GM18867 (cell line): ENCODE results near the gene ADAM12.

Experiments used
- ATAC-seq: cut with Tn5 transposase; IDR thresholded peaks from one replicate; pipeline ENCODE4 v1.9.1; 2021; ENCODE audit warnings: mild to moderate bottlenecking, moderate library complexity; ENCODE audit not compliant: unreplicated experiment

ADAM12 gene

GRCh38 chr10:126155528-126155927 lies 232.7 kb downstream of the ADAM12 start:
- ATAC-seq = no peak

- no peak for ATAC-seq
Observed at GRCh38 chr10:126153711-126154628, 234.3 kb downstream of the ADAM12 start.

- ATAC-seq = no peak
Observed at GRCh38 chr10:126147866-126148587, 240.2 kb downstream of the ADAM12 start.

GRCh38 chr10:126146771-126147170 lies 241.5 kb downstream of the ADAM12 start:
- ATAC-seq = no peak

- no peak for ATAC-seq
Observed at GRCh38 chr10:126143117-126143516, 245.2 kb downstream of the ADAM12 start.

GRCh38 chr10:126140746-126141273 lies 247.5 kb downstream of the ADAM12 start:
- ATAC-seq = no peak

GRCh38 chr10:126137562-126138221 lies 250.6 kb downstream of the ADAM12 start:
- no peak for ATAC-seq

- no peak for ATAC-seq
Observed at GRCh38 chr10:126135941-126136595, 252.2 kb downstream of the ADAM12 start.

GRCh38 chr10:126135177-126135576 lies 253.1 kb downstream of the ADAM12 start:
- ATAC-seq = no peak

GRCh38 chr10:126133906-126134656 lies 254.2 kb downstream of the ADAM12 start:
- ATAC-seq = no peak

- ATAC-seq = no peak
Observed at GRCh38 chr10:126133082-126133620, 255.1 kb downstream of the ADAM12 start.

GRCh38 chr10:126131341-126131740 lies 256.9 kb downstream of the ADAM12 start:
- no peak for ATAC-seq

- ATAC-seq = no peak
Observed at GRCh38 chr10:126130271-126130710, 258.0 kb downstream of the ADAM12 start.

GRCh38 chr10:126129026-126129425 lies 259.3 kb downstream of the ADAM12 start:
- no peak for ATAC-seq

- ATAC-seq = no peak
Observed at GRCh38 chr10:126128581-126128980, 259.7 kb downstream of the ADAM12 start.

GRCh38 chr10:126127481-126128029 lies 260.7 kb downstream of the ADAM12 start:
- ATAC-seq = no peak

- ATAC-seq = no peak
Observed at GRCh38 chr10:126126866-126127265, 261.4 kb downstream of the ADAM12 start.

GRCh38 chr10:126126023-126126422 lies 262.3 kb downstream of the ADAM12 start:
- ATAC-seq = no peak

GRCh38 chr10:126124668-126125349 lies 263.5 kb downstream of the ADAM12 start:
- no peak for ATAC-seq
